Central memory CD8-positive, alpha-beta T cell (primary cell): ENCODE data around the gene MAP3K9.

Source experiments
- ATAC-seq: fragments of 150-1000 bp; cut with Tn5 transposase; replicated peaks from 2 replicates; pipeline ENCODE4 v1.10.0; 2022; ENCODE audit warnings: mild to moderate bottlenecking, moderate FRiP score, moderate number of reproducible peaks; ENCODE audit not compliant: poor library complexity, severe bottlenecking; ENCODE audit errors: extremely low read depth
- DNase-seq, 2 donors: peaks; one replicate each; pipeline ENCODE4 v3.0.0; 2021; ENCODE audit warnings: low spot score in 2 of 2
- H3K27ac Mint-ChIP-seq: one replicate; pipeline ENCODE4 v1.8.0; 2022; ENCODE audit warnings: low read depth, mild to moderate bottlenecking, moderate library complexity, mixed read lengths
- H3K27me3 Mint-ChIP-seq: one replicate; pipeline ENCODE4 v1.8.0; 2022; ENCODE audit warnings: mixed read lengths
- H3K36me3 Mint-ChIP-seq: one replicate; pipeline ENCODE4 v1.8.0; 2022; ENCODE audit warnings: mild to moderate bottlenecking, moderate library complexity, mixed read lengths; ENCODE audit not compliant: insufficient read depth
- H3K4me1 Mint-ChIP-seq: one replicate; pipeline ENCODE4 v1.8.0; 2022; ENCODE audit warnings: mixed read lengths
- H3K4me3 Mint-ChIP-seq: one replicate; pipeline ENCODE4 v1.8.0; 2022; ENCODE audit warnings: mild to moderate bottlenecking, moderate library complexity, mixed read lengths
- H3K9me3 Mint-ChIP-seq: one replicate; pipeline ENCODE4 v1.8.0; 2022; ENCODE audit warnings: mixed read lengths

Gene MAP3K9

DNA sequence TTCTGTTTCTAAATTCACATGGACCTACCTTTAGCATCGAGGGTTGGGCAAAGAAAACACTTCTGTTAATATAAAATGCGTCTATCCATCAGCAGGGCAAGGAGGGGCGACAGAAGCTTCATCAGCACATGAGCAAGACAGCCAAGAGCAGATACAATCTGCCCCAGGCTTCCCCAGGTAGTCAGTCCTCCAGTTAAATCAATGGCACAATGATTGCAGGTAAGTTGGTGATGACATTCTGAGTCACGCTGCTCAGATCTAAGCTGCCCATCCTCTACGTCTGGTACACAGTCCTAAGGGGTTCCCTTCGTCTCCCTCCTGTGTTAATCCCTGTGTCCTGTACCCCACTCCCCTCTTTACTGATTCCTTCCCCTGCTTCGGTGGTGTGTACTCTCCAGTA, 38.8 kb downstream of the MAP3K9 start:
- no peaks in the 10 kb centered on the region for H3K36me3 Mint-ChIP-seq
- ATAC-seq (no peak), DNase-seq (no peak)
- H3K4me3 Mint-ChIP-seq, result no peak overlapping the region
- no peaks in the 10 kb centered on the region for H3K27me3 Mint-ChIP-seq
- no peaks in the 10 kb centered on the region for H3K4me1 Mint-ChIP-seq
- no peaks in the 10 kb centered on the region for H3K9me3 Mint-ChIP-seq
- no peak overlapping the region for H3K27ac Mint-ChIP-seq

DNA sequence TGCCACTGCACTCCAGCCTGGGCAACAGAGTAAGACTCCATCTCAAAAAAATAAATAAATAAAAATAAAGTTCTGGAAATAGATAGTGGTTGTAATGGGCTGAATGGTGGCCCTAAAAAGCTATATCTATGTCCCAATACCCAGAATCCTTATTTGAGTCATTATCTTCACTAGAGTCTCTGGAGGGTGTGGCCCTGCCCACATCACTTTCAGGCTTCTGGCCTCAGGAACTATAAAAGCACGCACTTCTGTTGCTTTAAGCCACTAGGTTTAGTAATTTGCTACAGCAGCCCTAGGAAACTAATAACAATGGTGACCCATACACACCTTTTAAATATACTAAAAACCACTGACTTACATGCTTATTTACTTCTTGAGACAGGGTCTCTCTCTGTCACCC, 49.9 kb downstream of the MAP3K9 start:
- ATAC-seq, result no peak
- no peak overlapping the region for H3K4me3 Mint-ChIP-seq
- no peak overlapping the region for H3K27ac Mint-ChIP-seq

DNA sequence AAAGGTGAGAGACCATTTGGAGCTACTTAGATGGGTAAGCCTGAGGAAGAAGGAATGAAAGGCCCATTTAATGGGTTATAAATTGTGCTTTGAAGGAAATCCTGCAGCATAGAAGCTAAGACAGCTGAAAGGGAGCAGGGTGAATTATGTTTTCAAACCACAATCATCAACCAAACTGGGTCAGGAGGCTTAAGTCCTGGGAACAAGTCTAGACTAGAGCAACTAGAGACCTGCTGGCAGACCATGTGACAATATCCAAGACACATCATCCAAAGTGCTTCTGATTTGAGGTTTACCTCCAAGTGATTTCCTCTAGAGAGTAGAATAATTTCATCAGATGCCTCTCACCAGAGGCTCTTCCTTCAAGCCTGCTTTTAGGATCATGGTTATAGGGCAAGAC, 53.7 kb downstream of the MAP3K9 start:
- no peaks in the 10 kb centered on the region for H3K27me3 Mint-ChIP-seq
- H3K36me3 Mint-ChIP-seq, result peaks cover 5% of the 10 kb centered on the region
- DNase-seq (no peak), ATAC-seq (no peak)
- H3K9me3 Mint-ChIP-seq, result no peaks in the 10 kb centered on the region
- no peak overlapping the region for H3K27ac Mint-ChIP-seq
- H3K4me3 Mint-ChIP-seq, result no peak overlapping the region
- H3K4me1 Mint-ChIP-seq, result no peaks in the 10 kb centered on the region

More for the DNA sequence above, 49.9 kb downstream of the MAP3K9 start:
- H3K4me1 Mint-ChIP-seq, result no peaks in the 10 kb centered on the region
- no peaks in the 10 kb centered on the region for H3K9me3 Mint-ChIP-seq
- DNase-seq, result no peak
- no peaks in the 10 kb centered on the region for H3K27me3 Mint-ChIP-seq
- peaks cover 3% of the 10 kb centered on the region for H3K36me3 Mint-ChIP-seq

DNA sequence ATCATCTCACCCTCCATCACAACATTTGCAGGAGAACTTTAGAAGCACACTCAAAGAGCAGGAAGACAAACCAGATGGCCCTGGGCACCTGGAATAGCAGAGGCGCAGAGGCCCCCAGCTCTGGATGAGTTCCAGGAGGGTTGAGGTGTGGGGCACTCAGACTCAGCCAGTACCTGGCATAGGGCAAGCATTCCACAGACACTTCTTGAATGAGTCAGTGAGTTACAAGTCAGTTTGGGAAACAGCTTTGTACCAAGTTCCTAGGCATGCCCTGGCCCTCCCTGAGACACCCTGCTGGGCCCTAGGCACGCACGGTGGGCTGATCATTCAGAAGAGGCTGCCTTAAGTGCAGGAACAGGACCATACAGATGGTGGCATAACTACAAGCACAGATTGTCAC, 54.3 kb downstream of the MAP3K9 start:
- no peaks in the 10 kb centered on the region for H3K9me3 Mint-ChIP-seq
- no peak for DNase-seq

DNA sequence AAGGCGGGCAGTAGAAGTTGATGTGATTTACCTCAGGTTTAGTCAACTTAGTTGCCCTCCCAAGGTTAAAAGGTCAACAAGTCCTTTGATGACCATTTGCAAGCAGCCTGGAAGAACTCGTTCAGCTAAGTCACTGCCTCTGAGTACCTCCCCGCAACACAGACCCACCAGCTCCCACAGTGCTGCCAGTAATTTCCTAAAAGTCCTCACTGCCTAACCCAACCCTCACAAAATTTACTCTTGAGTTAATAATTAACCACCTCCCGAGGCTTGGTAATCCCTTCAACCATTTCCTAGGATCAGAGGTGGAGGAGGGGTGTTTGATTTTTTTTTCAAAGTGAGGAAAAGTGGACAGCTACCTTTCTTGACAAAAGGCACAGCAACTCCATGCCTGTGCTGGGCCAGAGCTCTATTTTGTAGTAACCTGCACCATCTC, 55.8 kb downstream of the MAP3K9 start:
- H3K9me3 Mint-ChIP-seq, result no peaks in the 10 kb centered on the region
- H3K27ac Mint-ChIP-seq, result no peak overlapping the region
- H3K4me3 Mint-ChIP-seq, result no peak overlapping the region
- no peaks in the 10 kb centered on the region for H3K27me3 Mint-ChIP-seq
- no peaks in the 10 kb centered on the region for H3K4me1 Mint-ChIP-seq
- DNase-seq (no peak), ATAC-seq (no peak)
- peaks cover 5% of the 10 kb centered on the region for H3K36me3 Mint-ChIP-seq

More for the DNA sequence above, 54.3 kb downstream of the MAP3K9 start:
- peaks cover 5% of the 10 kb centered on the region for H3K36me3 Mint-ChIP-seq
- no peak overlapping the region for H3K27ac Mint-ChIP-seq
- no peaks in the 10 kb centered on the region for H3K27me3 Mint-ChIP-seq
- ATAC-seq, result no peak
- no peaks in the 10 kb centered on the region for H3K4me1 Mint-ChIP-seq
- H3K4me3 Mint-ChIP-seq, result no peak overlapping the region

DNA sequence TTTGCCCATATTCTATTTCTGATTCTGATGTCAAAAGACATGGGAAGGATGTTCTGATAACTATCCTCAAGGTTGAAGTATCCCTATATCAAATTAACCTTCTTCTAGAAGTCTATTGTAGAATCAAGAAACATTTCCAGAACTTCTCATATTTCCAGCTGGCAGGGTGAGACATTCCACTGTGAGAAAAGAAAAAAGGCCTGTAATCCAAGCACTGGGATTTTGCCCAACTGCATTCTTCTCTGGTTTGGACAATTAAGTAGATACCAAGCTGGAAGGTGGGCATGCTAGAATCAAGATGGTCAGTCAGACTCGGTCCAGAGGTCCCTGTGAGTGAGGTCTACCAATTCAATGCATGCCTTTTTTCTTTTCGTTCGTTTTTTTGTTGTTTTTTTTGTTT, 60.9 kb downstream of the MAP3K9 start:
- H3K4me1 Mint-ChIP-seq, result no peaks in the 10 kb centered on the region
- H3K27me3 Mint-ChIP-seq, result no peaks in the 10 kb centered on the region
- H3K36me3 Mint-ChIP-seq, result peaks cover 6% of the 10 kb centered on the region
- ATAC-seq, result no peak
- no peak for DNase-seq
- H3K27ac Mint-ChIP-seq, result no peak overlapping the region
- H3K9me3 Mint-ChIP-seq, result no peaks in the 10 kb centered on the region
- H3K4me3 Mint-ChIP-seq, result no peak overlapping the region

DNA sequence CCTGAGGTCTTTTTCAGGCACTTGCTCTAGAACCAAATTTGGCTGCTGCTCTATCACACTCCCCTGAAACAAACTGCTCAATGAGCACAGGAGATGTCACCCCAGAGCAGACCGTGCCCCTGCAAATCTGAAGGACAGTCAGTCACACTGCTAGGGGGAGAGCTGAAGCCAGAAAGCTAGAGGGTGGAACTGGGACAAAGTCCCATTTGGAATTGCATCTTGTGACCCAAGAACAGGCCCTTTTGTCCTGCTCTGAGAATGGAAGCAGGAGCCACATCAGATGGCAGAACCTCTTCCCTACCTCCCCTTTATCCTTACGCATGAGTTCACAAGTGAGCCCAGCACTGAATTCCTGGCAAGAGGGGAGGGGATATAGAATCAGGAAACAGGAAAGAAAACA, 64.7 kb downstream of the MAP3K9 start:
- Mint-ChIP-seq H3K9me3 (no peaks in the 10 kb centered on the region), H3K36me3 (peaks cover 5% of the 10 kb centered on the region), H3K27ac (no peak overlapping the region), H3K27me3 (no peaks in the 10 kb centered on the region), H3K4me3 (no peak overlapping the region), H3K4me1 (no peaks in the 10 kb centered on the region)
- ATAC-seq, result no peak
- no peak for DNase-seq

DNA sequence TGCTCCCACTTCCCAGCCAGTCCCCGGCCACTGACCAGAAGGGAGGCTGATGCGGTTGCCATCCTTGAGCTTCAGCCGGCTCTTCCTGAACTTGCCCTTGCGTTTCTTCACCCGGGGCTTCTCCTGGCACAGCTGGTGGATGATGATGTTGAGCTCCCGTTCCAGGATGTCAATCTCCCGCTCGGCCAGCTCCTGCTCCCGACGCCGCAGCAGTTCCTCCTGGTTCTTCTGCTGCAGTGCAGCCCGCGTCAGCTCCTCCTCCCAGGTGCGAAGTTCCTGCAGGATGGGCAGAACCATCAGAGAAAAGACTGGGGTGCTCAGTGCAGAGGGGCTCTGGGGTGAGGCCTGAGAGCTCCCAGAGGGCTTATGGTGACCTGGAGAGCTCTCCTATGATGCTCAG, 67.0 kb downstream of the MAP3K9 start:
- Mint-ChIP-seq H3K4me3 (no peak overlapping the region), H3K9me3 (no peaks in the 10 kb centered on the region), H3K27me3 (no peaks in the 10 kb centered on the region), H3K4me1 (no peaks in the 10 kb centered on the region), H3K36me3 (peaks cover 5% of the 10 kb centered on the region), H3K27ac (no peak overlapping the region)
- DNase-seq (no peak), ATAC-seq (no peak)

DNA sequence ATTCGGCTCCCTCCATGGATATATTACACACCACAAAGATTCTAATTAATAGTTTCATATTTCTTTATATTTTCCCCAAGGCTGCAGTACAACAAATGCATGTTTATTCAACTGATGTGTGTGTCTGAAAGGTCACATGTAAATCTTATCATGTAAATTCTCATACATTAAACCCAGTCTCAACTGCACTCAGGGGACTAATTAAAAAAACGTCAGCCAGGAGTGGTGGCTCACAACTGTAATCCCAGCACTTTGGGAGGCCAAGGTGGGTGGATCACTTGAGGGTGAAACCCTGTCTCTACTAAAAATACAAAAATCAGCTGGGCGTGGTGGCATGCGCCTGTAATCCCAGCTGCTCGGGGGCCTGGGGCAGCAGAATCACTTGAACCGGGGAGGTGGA, 67.8 kb downstream of the MAP3K9 start:
- no peak overlapping the region for H3K27ac Mint-ChIP-seq
- H3K27me3 Mint-ChIP-seq, result no peaks in the 10 kb centered on the region
- H3K9me3 Mint-ChIP-seq, result no peaks in the 10 kb centered on the region
- no peak overlapping the region for H3K4me3 Mint-ChIP-seq
- H3K36me3 Mint-ChIP-seq, result peaks cover 5% of the 10 kb centered on the region
- H3K4me1 Mint-ChIP-seq, result no peaks in the 10 kb centered on the region
- DNase-seq (no peak), ATAC-seq (no peak)

DNA sequence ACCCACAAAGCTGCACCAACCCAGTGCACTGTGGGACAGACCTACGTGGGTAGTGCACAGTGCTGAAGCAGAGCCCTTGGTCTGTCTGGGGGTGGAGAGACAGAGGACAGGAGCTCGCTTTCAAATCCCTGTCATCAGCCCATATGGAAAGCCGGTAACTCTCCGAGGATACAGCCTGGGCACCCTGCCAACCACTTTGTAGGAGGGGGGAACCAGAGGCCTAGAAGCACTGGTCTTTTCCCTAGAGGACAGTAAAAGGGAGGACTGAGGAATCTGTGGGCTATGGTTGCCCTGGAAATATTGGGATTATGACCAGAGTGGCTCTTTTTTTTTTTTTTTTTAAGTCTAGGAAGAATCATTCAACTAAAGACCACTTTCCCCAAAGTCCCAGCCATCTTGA, 74.3 kb downstream of the MAP3K9 start:
- H3K9me3 Mint-ChIP-seq, result no peaks in the 10 kb centered on the region

DNA sequence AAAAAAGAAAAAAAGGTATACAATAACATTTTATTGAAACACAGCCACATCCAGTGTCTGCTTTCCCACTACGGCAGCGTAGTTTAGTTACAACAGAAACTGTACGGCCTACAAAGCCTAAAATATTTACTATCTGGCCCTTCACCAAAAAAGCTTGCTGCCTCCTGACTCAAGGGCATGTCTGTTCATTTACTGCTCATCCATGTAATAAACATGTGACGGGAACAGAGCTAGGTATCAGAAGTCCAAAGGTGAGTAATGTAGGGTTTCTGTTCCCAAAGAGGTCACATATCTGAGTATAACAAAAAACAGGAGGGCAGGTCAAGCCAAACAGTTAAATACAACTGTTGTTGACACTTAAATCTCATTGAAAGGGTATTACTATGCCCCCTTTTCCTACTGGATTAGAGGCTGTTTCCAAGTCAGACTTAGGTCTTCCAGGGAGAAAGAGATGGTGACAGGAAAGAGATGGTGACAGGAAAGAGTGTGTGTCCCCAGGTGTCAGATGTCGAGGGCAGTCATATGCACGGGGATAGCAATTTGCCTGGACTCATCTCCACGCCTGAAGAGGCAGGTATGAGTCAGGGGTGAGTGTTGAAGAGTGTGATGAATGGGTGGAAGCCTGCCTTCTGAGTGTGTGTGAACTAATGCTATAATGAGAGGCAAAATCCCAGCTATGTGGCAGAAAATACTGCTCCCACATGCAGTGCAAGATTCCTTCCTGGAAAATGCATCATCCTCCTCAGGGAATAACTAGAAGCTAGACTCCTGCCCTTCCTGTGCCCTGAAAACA, 77.7 kb downstream of the MAP3K9 start:
- H3K36me3 Mint-ChIP-seq, result peaks cover 3% of the 10 kb centered on the region
- H3K4me3 Mint-ChIP-seq, result no peak overlapping the region
- H3K9me3 Mint-ChIP-seq, result no peaks in the 10 kb centered on the region
- no peak for ATAC-seq
- no peaks in the 10 kb centered on the region for H3K27me3 Mint-ChIP-seq
- H3K4me1 Mint-ChIP-seq, result no peaks in the 10 kb centered on the region
- DNase-seq, result no peak
- no peak overlapping the region for H3K27ac Mint-ChIP-seq

More for the DNA sequence above, 74.3 kb downstream of the MAP3K9 start:
- no peak overlapping the region for H3K27ac Mint-ChIP-seq
- no peak for ATAC-seq
- no peaks in the 10 kb centered on the region for H3K27me3 Mint-ChIP-seq
- no peak for DNase-seq
- no peaks in the 10 kb centered on the region for H3K4me1 Mint-ChIP-seq
- H3K4me3 Mint-ChIP-seq, result no peak overlapping the region
- peaks cover 3% of the 10 kb centered on the region for H3K36me3 Mint-ChIP-seq

DNA sequence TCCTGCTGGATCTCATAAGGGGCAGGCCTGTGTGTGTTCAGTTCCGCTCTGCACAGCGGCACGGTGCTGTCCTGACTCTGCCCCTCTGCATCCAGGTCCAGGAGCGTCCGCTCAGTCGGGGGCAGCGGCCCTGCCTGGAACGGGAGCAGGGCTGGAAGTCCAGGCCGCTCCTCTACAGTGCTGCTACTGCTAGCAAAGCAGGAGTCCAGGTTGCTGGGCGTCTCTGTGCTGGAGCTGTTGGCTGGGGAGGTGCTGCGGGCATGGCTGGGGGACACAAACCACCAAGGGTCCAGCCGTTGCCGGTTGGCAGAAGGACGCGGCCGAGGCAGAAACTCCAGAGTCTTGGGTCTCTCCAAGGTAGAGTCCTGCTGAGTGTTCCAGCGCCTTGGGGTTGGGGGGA, 78.9 kb downstream of the MAP3K9 start:
- Mint-ChIP-seq H3K27ac (no peak overlapping the region), H3K4me1 (no peaks in the 10 kb centered on the region), H3K4me3 (no peak overlapping the region), H3K27me3 (no peaks in the 10 kb centered on the region), H3K9me3 (no peaks in the 10 kb centered on the region), H3K36me3 (peaks cover 3% of the 10 kb centered on the region)
- ATAC-seq, result no peak
- DNase-seq, result no peak

DNA sequence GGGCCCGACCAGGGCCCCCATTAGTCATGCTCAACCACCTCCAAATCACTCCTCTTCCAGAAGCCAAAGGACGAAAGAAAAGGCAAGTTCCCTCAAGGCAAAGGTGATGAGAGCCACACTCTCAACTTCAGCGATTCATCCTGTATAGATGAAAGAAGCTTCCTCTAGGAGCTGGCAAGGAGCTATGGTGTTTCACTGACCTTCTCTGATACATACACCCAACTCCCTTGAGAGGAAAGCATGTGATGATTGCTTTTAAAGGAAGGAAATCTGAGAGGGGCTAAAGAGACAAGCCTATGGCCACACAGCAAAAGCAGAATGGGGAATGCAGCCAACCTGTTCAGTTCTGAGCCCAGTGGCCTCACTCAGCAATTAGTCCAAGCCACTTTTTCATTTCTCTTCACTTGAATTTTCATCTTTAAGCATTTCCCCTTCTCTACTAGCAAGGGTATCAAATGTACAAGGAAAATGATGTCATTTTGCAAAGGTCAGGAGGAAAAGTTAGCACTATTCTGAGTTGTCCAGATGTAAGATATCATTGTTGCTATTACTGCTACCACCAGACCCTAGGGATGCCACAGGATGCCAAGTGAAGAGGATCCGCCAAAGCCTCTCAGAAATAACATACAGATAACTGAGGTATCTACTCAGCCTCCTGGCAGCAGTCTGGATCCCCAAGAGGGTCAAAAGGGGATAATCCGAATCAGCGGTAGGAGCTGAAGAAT, 82.5 kb downstream of the MAP3K9 start:
- Mint-ChIP-seq H3K9me3 (no peaks in the 10 kb centered on the region), H3K27ac (no peak overlapping the region), H3K4me3 (no peak overlapping the region), H3K36me3 (no peaks in the 10 kb centered on the region), H3K4me1 (no peaks in the 10 kb centered on the region), H3K27me3 (no peaks in the 10 kb centered on the region)
- ATAC-seq (no peak), DNase-seq (no peak)
